ENCODE measurements around the gene RAVER1. TPM values are rescaled to one million over a fixed set of nuclear protein-coding genes. Genes with fewer than 3 reads are reported as not detected.
"Not testable (repeated sequence)": the region's sequence is repeated elsewhere in the genome, so short reads cannot be mapped to it uniquely, and the experiment has no call there.

The RAVER1 gene
- total and polyA plus RNA-seq, 2 of the 8 experiments (the other 6 are each of a cell fraction or from before 2014, with no cell fraction given): 5.7 to 70.5 TPM

GRCh38 chr19:10332965-10333757 is at the start of gene RAVER1 (continued):
- TF ChIP-seq CTBP2 (IDR thresholded peaks at IDR 0.05; ENCODE audit: borderline replicate concordance, insufficient read depth, insufficient read length, low read length) (no peak), CEBPB (IDR thresholded peaks at IDR 0.05; ENCODE audit: low read depth, low read length) (no peak)

- not testable (repeated sequence) for H3K4me2 ChIP-seq (ENCODE audit: insufficient read depth in 1 of 2, low read depth in 2 of 2, low read length in 2 of 2)
These were observed 49.8 kb upstream of the RAVER1 start for GRCh38 chr19:10383223-10383499.

More at GRCh38 chr19:10383223-10383499, 49.8 kb upstream of the RAVER1 start:
- H4K8ac ChIP-seq (ENCODE audit: extremely low read depth, insufficient read depth, low read length); H3K27me3 ChIP-seq (replicated peaks in 1 of 4; ENCODE audit: control insufficient read depth in 3 of 4, extremely low read depth in 1 of 4, insufficient read depth in 3 of 4, low read length in 3 of 4); H2BK5ac ChIP-seq (ENCODE audit: low read depth, low read length); H3K79me2 ChIP-seq (ENCODE audit: control insufficient read depth in 1 of 2, insufficient read depth in 2 of 2, low read length in 2 of 2); H3K9ac ChIP-seq (replicated peaks in 1 of 4; ENCODE audit: extremely low read depth in 1 of 4, low read depth in 3 of 4, low read length in 3 of 4); H2AK5ac ChIP-seq (ENCODE audit: low read depth, low read length); H3K18ac ChIP-seq (ENCODE audit: extremely low read depth, low read length); H3K23me2 ChIP-seq (ENCODE audit: low read depth, low read length); H3K79me1 ChIP-seq (ENCODE audit: low read depth, low read length); H3K9me3 ChIP-seq (ENCODE audit: insufficient read depth in 2 of 2, low read depth in 1 of 2, low read length in 1 of 2); H3K36me3 ChIP-seq (ENCODE audit: control insufficient read depth in 2 of 4, insufficient read depth in 4 of 4, low read length in 3 of 4); H3K4me1 ChIP-seq (replicated peaks in 1 of 4; ENCODE audit: control insufficient read depth in 3 of 4, insufficient read depth in 4 of 4, low read length in 3 of 4); FAIRE-seq; H4K20me1 ChIP-seq (replicated peaks in 1 of 2; ENCODE audit: control insufficient read depth in 1 of 2, insufficient read depth in 2 of 2, low read length in 2 of 2); H4K91ac ChIP-seq (replicated peaks; ENCODE audit: insufficient read length, low read length); H2AFZ ChIP-seq (ENCODE audit: low read length); H4K5ac ChIP-seq (ENCODE audit: insufficient read length, low read depth, low read length); H3K27ac ChIP-seq (ENCODE audit: low read depth, low read length); H2BK120ac ChIP-seq (replicated peaks; ENCODE audit: low read depth, low read length); H2BK20ac ChIP-seq (ENCODE audit: low read length); H3K56ac ChIP-seq (replicated peaks; ENCODE audit: insufficient read length, low read depth, low read length); H3K14ac ChIP-seq (ENCODE audit: insufficient read length); H3K23ac ChIP-seq (ENCODE audit: insufficient read length); H3K4ac ChIP-seq (replicated peaks; ENCODE audit: insufficient read length, low read depth, low read length); H2BK12ac ChIP-seq (ENCODE audit: low read depth, low read length); H3K4me3 ChIP-seq (ENCODE audit: extremely low read depth in 1 of 4, insufficient read depth in 2 of 4, low read depth in 3 of 4, low read length in 4 of 4); H2BK15ac ChIP-seq (ENCODE audit: low read length); DNase-seq (ENCODE audit: low read depth in 1 of 2, low spot score in 2 of 2): not testable (repeated sequence)
- WGBS, 2 experiments (ENCODE audit: extremely low coverage in 1 of 2, insufficient coverage in 1 of 2, insufficient read length in 1 of 2, insufficient replicate concordance in 2 of 2, low coverage in 1 of 2, low lambda C conversion rate in 2 of 2, missing lambda C conversion rate in 1 of 2): 91% methylated on average over 8 of the region's 8 CpGs; no CpG with 5 or more reads in 1 of the 2 experiments
- POLR2A ChIA-PET (ENCODE audit: partially characterized antibody): interaction anchor here (0.8 kb wide), 1 partner anchor 115 kb away, joined by 3 read pairs; no protein-coding TSS in a partner anchor
- CTCF ChIA-PET (ENCODE audit: partially characterized antibody): interaction anchor here (0.9 to 5.9 kb wide), 4 partner anchors 8 to 126 kb away, joined by 3 to 28 read pairs (median 20); partner anchors contain the start of gene RAVER1

Data from H1 (cell line).